H9 (cell line): ENCODE results near the gene NUDT14. TPM values are rescaled to one million over a fixed set of nuclear protein-coding genes. Genes with fewer than 3 reads are reported as not detected.

Experiments used
- DNase-seq: peaks from one replicate; pipeline ENCODE4 v3.0.0-alpha.2; 2017
- H2AFZ ChIP-seq: one replicate; pipeline ENCODE4 v1.6.1; 2013; ENCODE audit warnings: mild to moderate bottlenecking, low read length, control low read depth, moderate library complexity
- H2AK5ac ChIP-seq: 2 replicates; pipeline ENCODE4 v1.6.1; 2013; ENCODE audit warnings: low read length, control low read depth, mixed read lengths; ENCODE audit not compliant: insufficient read length
- H2BK120ac ChIP-seq: one replicate; pipeline ENCODE4 v1.6.1; 2013; ENCODE audit warnings: low read depth, mild to moderate bottlenecking, low read length, control low read depth, inconsistent platforms; ENCODE audit not compliant: poor library complexity, severe bottlenecking
- H2BK12ac ChIP-seq: 2 replicates; pipeline ENCODE4 v1.6.1; 2013; ENCODE audit warnings: low read length, control low read depth, mixed read lengths, low read depth; ENCODE audit not compliant: insufficient read length
- H2BK15ac ChIP-seq: 2 replicates; pipeline ENCODE4 v1.6.1; 2013; ENCODE audit warnings: low read depth, low read length, control low read depth
- H2BK20ac ChIP-seq: one replicate; pipeline ENCODE4 v1.6.1; 2013; ENCODE audit warnings: low read depth, mild to moderate bottlenecking, low read length, control low read depth, inconsistent platforms; ENCODE audit not compliant: poor library complexity, severe bottlenecking
- H2BK5ac ChIP-seq: 2 replicates; pipeline ENCODE4 v1.6.1; 2013; ENCODE audit warnings: low read length, control low read depth, mixed read lengths; ENCODE audit not compliant: insufficient read length
- H3K14ac ChIP-seq: 2 replicates; pipeline ENCODE4 v1.6.1; 2013; ENCODE audit warnings: low read length, control low read depth; ENCODE audit not compliant: insufficient read depth
- H3K18ac ChIP-seq: 2 replicates; pipeline ENCODE4 v1.6.1; 2013; ENCODE audit warnings: low read depth, mild to moderate bottlenecking, mixed read lengths, low read length, control low read depth; ENCODE audit not compliant: insufficient read length
- H3K23ac ChIP-seq: 2 replicates; pipeline ENCODE4 v1.6.1; 2013; ENCODE audit warnings: low read length, control low read depth, mixed read lengths, low read depth; ENCODE audit not compliant: insufficient read length
- H3K23me2 ChIP-seq: 2 replicates; pipeline ENCODE4 v1.6.1; 2013; ENCODE audit warnings: low read depth, mild to moderate bottlenecking, mixed read lengths, low read length, control low read depth; ENCODE audit not compliant: insufficient read length, poor library complexity, severe bottlenecking
- H3K27ac ChIP-seq: 2 replicates; pipeline ENCODE4 v1.5.1; 2013; ENCODE audit warnings: low read length, control low read depth, mixed read lengths, low read depth; ENCODE audit not compliant: insufficient read length
- H3K27me3 ChIP-seq: 2 replicates; pipeline ENCODE4 v1.6.1; 2013; ENCODE audit warnings: low read length, control low read depth, inconsistent platforms; ENCODE audit not compliant: insufficient read depth
- H3K4ac ChIP-seq: 2 replicates; pipeline ENCODE4 v1.6.1; 2013; ENCODE audit warnings: low read depth, mild to moderate bottlenecking, control low read depth, inconsistent platforms, low read length, moderate library complexity
- H3K4me1 ChIP-seq: 2 replicates; pipeline ENCODE4 v1.6.1; 2013; ENCODE audit warnings: low read length, control low read depth, inconsistent platforms; ENCODE audit not compliant: insufficient read depth
- H3K4me2 ChIP-seq: 2 replicates; pipeline ENCODE4 v1.6.1; 2013; ENCODE audit warnings: low read length, control low read depth, mixed read lengths; ENCODE audit not compliant: insufficient read length, insufficient read depth
- H3K56ac ChIP-seq: 2 replicates; pipeline ENCODE4 v1.6.1; 2013; ENCODE audit warnings: low read depth, mild to moderate bottlenecking, mixed read lengths, low read length, control low read depth; ENCODE audit not compliant: insufficient read length
- H3K79me1 ChIP-seq: 2 replicates; pipeline ENCODE4 v1.6.1; 2013; ENCODE audit warnings: low read depth, mild to moderate bottlenecking, moderate library complexity, low read length, control low read depth, inconsistent platforms; ENCODE audit not compliant: insufficient read depth, poor library complexity, severe bottlenecking
- H3K79me2 ChIP-seq: 2 replicates; pipeline ENCODE4 v1.6.1; 2013; ENCODE audit warnings: low read length, control low read depth, inconsistent platforms; ENCODE audit not compliant: insufficient read depth
- H3K9ac ChIP-seq: 2 replicates; pipeline ENCODE4 v1.6.1; 2013; ENCODE audit warnings: low read length, control low read depth, mixed read lengths; ENCODE audit not compliant: insufficient read length; ENCODE audit errors: extremely low read depth
- H3K9me3 ChIP-seq: one replicate; pipeline ENCODE4 v1.6.1; 2013; ENCODE audit warnings: low read depth, low read length, inconsistent platforms; ENCODE audit not compliant: control insufficient read depth
- H3T11ph ChIP-seq: one replicate; pipeline ENCODE4 v1.6.1; 2013; ENCODE audit warnings: mild to moderate bottlenecking, low read length, control low read depth, inconsistent platforms
- H4K20me1 ChIP-seq: one replicate; pipeline ENCODE4 v1.6.1; 2013; ENCODE audit not compliant: control insufficient read depth, insufficient read length, insufficient read depth
- H4K5ac ChIP-seq: 2 replicates; pipeline ENCODE4 v1.6.1; 2013; ENCODE audit warnings: low read depth, mild to moderate bottlenecking, mixed read lengths, low read length, control low read depth; ENCODE audit not compliant: insufficient read length
- H4K8ac ChIP-seq: replicated peaks from 2 replicates; pipeline ENCODE4 v1.6.1; 2013; ENCODE audit warnings: low read length, control low read depth, mixed read lengths, low read depth; ENCODE audit not compliant: insufficient read length
- H4K91ac ChIP-seq: 2 replicates; pipeline ENCODE4 v1.6.1; 2013; ENCODE audit warnings: low read depth, mild to moderate bottlenecking, moderate library complexity, mixed read lengths, low read length, control low read depth; ENCODE audit not compliant: insufficient read length
- H3K27ac Mint-ChIP-seq, 3 experiments: 2 replicates in 2 of 3; 3 replicates in 1 of 3; pipeline ENCODE4 v1.8.0; 2020 to 2021; ENCODE audit warnings: mixed read lengths in 3 of 3, mild to moderate bottlenecking in 1 of 3, moderate library complexity in 1 of 3
- H3K27me3 Mint-ChIP-seq: 2 replicates; pipeline ENCODE4 v1.8.0; 2021; ENCODE audit warnings: low read depth, mild to moderate bottlenecking, moderate library complexity, mixed read lengths
- H3K36me3 Mint-ChIP-seq, 3 experiments: 2 replicates in 2 of 3; 3 replicates in 1 of 3; pipeline ENCODE4 v1.8.0; 2020 to 2021; ENCODE audit warnings: low read depth in 3 of 3, mixed read lengths in 3 of 3; ENCODE audit not compliant: insufficient read depth in 1 of 3
- H3K4me1 Mint-ChIP-seq, 2 experiments: 2 replicates each; pipeline ENCODE4 v1.8.0; 2020; ENCODE audit warnings: mixed read lengths in 2 of 2
- H3K4me3 Mint-ChIP-seq, 2 experiments: 2 replicates in 1 of 2; 3 replicates in 1 of 2; pipeline ENCODE4 v1.8.0; 2020 to 2021; ENCODE audit warnings: mild to moderate bottlenecking in 2 of 2, mixed read lengths in 2 of 2, moderate library complexity in 1 of 2
- H3K9me3 Mint-ChIP-seq, 2 experiments: 2 replicates in 1 of 2; 3 replicates in 1 of 2; pipeline ENCODE4 v1.8.0; 2020; ENCODE audit warnings: mild to moderate bottlenecking in 2 of 2, mixed read lengths in 2 of 2, moderate library complexity in 1 of 2
- WGBS: extraction: QIAGEN DNeasy Blood & Tissue Kit; methylation state at CpG from one replicate; pipeline ENCODE4 v1.1.7; 2013; ENCODE audit warnings: missing lambda C conversion rate, low lambda C conversion rate, mixed read lengths; ENCODE audit not compliant: insufficient read length; ENCODE audit errors: extremely low coverage; 5-methylcytosine and 5-hydroxymethylcytosine counted together
- total RNA-seq: library from RNA; stranded (reverse); gene quantifications from 2 replicates; pipeline ENCODE4 v1.2.1, GENCODE V29; 2021
- TF ChIP-seq, protein P1 (sequence below): fragments of 200-600 bp; sonication (generic); conservative IDR thresholded peaks from 3 replicates; pipeline ENCODE4 v1.8.0; 2021; ENCODE audit warnings: antibody characterized with exemption, mild to moderate bottlenecking

NUDT14 gene
- total RNA-seq, 1 experiment from 2014 or later: 41.1 TPM

GRCh38 chr14:105157872-105158271 lies 23.2 kb downstream of the NUDT14 start:
- no peak overlapping the region for H4K8ac ChIP-seq
- H4K91ac ChIP-seq: no peak overlapping the region
- no peak for DNase-seq
- Mint-ChIP-seq H3K4me1 (peaks cover 2 to 35% of the 10 kb centered on the region in 2 experiments), H3K9me3 (no peaks in the 10 kb centered on the region), H3K27me3 (peaks cover 1% of the 10 kb centered on the region; the same call in 1 of the 2 replicates), H3K36me3 (no peaks in the 10 kb centered on the region), H3K4me3 (no peak overlapping the region), H3K27ac (no peak overlapping the region)
- H4K5ac ChIP-seq: no peak overlapping the region
- H2AFZ ChIP-seq: no peak overlapping the region
- no peak overlapping the region for H3K4ac ChIP-seq
- H3K79me2 ChIP-seq: no peaks in the 10 kb centered on the region
- no peaks in the 10 kb centered on the region for H3K23me2 ChIP-seq
- H3K27me3 ChIP-seq: no peaks in the 10 kb centered on the region
- no peak overlapping the region for H3K56ac ChIP-seq
- no peak overlapping the region for H2AK5ac ChIP-seq
- no peak overlapping the region for H2BK5ac ChIP-seq
- no peak overlapping the region for H3K23ac ChIP-seq
- H3T11ph ChIP-seq: no peak overlapping the region
- no peak overlapping the region for H2BK12ac ChIP-seq
- no peak overlapping the region for H3K27ac ChIP-seq
- no peaks in the 10 kb centered on the region for H3K9me3 ChIP-seq
- no peak overlapping the region for H2BK15ac ChIP-seq
- H3K4me2 ChIP-seq: no peak overlapping the region
- H3K79me1 ChIP-seq: no peaks in the 10 kb centered on the region
- WGBS: no CpG with 5 or more reads among the region's 15 CpGs
- no peak overlapping the region; the same call in 1 of the 2 replicates for H3K14ac ChIP-seq
- TF ChIP-seq, protein P1, sequence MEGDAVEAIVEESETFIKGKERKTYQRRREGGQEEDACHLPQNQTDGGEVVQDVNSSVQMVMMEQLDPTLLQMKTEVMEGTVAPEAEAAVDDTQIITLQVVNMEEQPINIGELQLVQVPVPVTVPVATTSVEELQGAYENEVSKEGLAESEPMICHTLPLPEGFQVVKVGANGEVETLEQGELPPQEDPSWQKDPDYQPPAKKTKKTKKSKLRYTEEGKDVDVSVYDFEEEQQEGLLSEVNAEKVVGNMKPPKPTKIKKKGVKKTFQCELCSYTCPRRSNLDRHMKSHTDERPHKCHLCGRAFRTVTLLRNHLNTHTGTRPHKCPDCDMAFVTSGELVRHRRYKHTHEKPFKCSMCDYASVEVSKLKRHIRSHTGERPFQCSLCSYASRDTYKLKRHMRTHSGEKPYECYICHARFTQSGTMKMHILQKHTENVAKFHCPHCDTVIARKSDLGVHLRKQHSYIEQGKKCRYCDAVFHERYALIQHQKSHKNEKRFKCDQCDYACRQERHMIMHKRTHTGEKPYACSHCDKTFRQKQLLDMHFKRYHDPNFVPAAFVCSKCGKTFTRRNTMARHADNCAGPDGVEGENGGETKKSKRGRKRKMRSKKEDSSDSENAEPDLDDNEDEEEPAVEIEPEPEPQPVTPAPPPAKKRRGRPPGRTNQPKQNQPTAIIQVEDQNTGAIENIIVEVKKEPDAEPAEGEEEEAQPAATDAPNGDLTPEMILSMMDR: no peak
- H3K9ac ChIP-seq: no peak overlapping the region
- H2BK20ac ChIP-seq: no peak overlapping the region
- H3K4me1 ChIP-seq: no peaks in the 10 kb centered on the region
- no peak overlapping the region for H2BK120ac ChIP-seq
- H4K20me1 ChIP-seq: no peaks in the 10 kb centered on the region
- H3K18ac ChIP-seq: no peak overlapping the region
